ENCODE measurements around the gene ACTRT3. TPM values are rescaled to one million over a fixed set of nuclear protein-coding genes. Genes with fewer than 3 reads are reported as not detected.

ACTRT3 gene
- total RNA-seq, 2 donors from 2014 or later, result 0.30 to 1.4 TPM

DNA sequence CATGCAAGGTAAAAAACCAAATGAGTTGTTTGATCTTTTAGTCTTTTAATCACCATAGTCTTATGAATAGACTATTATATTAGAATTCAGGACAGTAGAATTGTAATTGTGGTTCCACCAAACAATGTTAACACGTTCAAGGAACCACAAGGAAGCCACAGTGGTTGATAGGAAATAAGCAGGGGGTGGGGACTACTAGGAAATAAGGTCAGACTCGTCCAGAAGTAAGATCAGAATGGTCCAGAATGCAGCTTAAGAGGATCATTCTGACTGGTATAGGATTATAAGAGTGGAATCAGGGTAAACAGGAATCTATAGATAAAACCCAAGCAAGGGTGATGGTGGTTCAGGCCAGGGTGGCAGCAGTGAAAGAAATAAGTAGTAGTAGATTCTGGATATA lies 11.4 kb upstream of the ACTRT3 start:
- Histone ChIP-seq H3K27me3 (no peaks in the 10 kb centered on the region), H3K4me3 (no peak overlapping the region), H3K9me3 (no peaks in the 10 kb centered on the region), H3K36me3 (peaks cover 77% of the 10 kb centered on the region), H3K4me1 (no peaks in the 10 kb centered on the region), H3K27ac (no peak overlapping the region)
- TF ChIP-seq, protein P1, sequence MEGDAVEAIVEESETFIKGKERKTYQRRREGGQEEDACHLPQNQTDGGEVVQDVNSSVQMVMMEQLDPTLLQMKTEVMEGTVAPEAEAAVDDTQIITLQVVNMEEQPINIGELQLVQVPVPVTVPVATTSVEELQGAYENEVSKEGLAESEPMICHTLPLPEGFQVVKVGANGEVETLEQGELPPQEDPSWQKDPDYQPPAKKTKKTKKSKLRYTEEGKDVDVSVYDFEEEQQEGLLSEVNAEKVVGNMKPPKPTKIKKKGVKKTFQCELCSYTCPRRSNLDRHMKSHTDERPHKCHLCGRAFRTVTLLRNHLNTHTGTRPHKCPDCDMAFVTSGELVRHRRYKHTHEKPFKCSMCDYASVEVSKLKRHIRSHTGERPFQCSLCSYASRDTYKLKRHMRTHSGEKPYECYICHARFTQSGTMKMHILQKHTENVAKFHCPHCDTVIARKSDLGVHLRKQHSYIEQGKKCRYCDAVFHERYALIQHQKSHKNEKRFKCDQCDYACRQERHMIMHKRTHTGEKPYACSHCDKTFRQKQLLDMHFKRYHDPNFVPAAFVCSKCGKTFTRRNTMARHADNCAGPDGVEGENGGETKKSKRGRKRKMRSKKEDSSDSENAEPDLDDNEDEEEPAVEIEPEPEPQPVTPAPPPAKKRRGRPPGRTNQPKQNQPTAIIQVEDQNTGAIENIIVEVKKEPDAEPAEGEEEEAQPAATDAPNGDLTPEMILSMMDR (IDR thresholded peaks at IDR 0.05), result no peak
- DNase-seq (ENCODE audit: low spot score), result no peak

- Histone ChIP-seq H3K27me3 (no peaks in the 10 kb centered on the region), H3K27ac (no peak overlapping the region), H3K36me3 (peaks cover 68% of the 10 kb centered on the region), H3K9me3 (no peaks in the 10 kb centered on the region), H3K4me1 (peaks cover 0 to 17% of the 10 kb centered on the region in 2 donors), H3K4me3 (no peak overlapping the region)
- DNase-seq (ENCODE audit: low spot score), result no peak
- TF ChIP-seq, protein P1 (IDR thresholded peaks at IDR 0.05), result no peak
These were observed 8.5 kb upstream of the ACTRT3 start for GRCh38 chr3:169777822-169778221.

GRCh38 chr3:169774186-169774585 lies 4.8 kb upstream of the ACTRT3 start:
- Histone ChIP-seq H3K27me3 (no peaks in the 10 kb centered on the region), H3K9me3 (no peaks in the 10 kb centered on the region), H3K36me3 (peaks cover 39% of the 10 kb centered on the region), H3K4me3 (peak overlapping the region in 1 of 2 donors; percentile 75), H3K4me1 (peaks cover 0 to 17% of the 10 kb centered on the region in 2 donors), H3K27ac (no peak overlapping the region)
- TF ChIP-seq, protein P1 (IDR thresholded peaks at IDR 0.05), result no peak
- DNase-seq (ENCODE audit: low spot score), result no peak

DNA sequence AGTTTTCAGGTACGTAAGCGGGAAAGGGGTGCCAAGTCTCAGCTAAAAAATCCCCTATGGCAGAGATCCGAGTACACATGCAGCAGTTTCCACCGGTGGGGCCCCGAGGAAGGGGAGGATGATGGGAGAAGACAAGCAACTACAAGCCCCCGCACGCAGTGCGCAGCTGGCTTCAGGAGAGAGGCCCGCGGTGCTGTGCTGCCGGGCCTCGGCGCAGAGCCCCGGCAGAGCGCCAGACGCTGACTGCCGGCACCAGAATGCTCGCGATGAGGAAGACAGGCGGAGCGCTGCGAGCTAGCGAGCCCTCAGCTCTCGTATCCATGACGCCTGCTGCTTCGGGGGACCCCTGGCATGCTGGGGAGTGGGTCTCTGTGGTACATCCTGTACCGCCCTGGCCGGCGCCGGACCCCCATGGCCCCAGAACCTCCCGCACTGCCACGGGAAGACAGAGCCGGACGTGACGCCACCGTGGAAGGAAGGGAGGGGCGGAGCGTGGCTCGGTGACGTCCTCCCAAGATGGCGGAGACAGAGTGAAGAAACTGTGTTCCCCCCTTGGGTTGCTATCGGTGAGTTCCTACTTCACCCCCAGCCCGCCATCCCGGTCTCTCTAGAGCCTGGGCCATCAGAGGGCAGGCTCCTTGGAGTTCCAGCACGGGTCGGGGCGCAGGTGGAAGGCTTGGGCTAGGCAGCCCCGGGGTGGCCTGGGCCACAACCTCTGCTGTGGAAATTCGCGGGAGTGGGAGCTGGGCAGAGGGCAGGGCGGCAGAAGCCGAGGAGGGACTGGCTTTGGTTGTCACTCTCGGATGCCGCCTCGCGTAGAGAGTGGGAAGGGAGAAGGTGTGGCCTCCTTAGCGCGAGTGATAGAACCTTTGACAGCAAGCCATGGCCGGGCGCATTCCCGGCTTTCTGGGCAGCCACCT lies 3.8 kb upstream of the ACTRT3 start, which contains the start of gene MYNN:
TSS of gene MYNN (plus strand) at position 500 of the 920 bp plus-strand sequence. CDS start 900 bp downstream, outside the sequence.
- H3K4me3 ChIP-seq, result peak within 1 kb of the TSS; percentile 75 to 97
- peak within 1 kb of the TSS; percentile 98 to 99 for H3K27ac ChIP-seq
- TF ChIP-seq, protein P1 (IDR thresholded peaks at IDR 0.05), result no peak
- H3K4me1 ChIP-seq, result peaks cover 0 to 17% of the 10 kb centered on the region in 2 donors
- no peaks in the 10 kb centered on the region for H3K27me3 ChIP-seq
- DNase-seq (ENCODE audit: low spot score), result peak; percentile 91
- peaks cover 31% of the 10 kb centered on the region for H3K36me3 ChIP-seq
- no peaks in the 10 kb centered on the region for H3K9me3 ChIP-seq

DNA sequence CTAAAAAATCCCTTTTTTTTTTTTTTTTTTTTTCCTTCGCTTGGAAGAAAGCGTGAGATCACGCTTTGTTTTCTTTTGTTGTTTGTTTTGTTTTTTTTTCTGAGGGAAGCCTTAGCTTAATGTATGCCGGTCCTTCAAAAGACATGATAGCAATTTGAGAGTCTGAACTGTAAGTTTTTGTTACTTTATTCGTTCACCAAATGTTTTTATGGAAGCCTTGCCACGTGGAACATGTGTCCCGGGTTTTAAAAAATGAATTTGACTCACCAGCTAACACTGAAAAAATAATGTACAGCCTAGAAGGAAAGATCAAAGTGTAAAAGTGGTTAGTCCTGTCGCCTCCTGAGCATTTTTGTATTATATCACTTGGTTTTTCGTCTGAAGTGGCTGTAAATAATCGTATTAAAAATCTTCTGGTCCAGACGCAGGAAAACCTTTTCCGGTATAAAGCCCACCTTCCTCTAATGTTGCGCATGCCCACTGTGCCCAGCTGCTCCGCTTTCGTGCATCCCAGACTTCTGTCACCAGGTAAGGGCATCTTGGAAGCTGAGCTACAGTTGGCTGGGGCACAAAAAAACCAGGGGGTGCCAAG lies 3.0 kb upstream of the ACTRT3 start:
- TF ChIP-seq, protein P1 (IDR thresholded peaks at IDR 0.05), result no peak
- peaks cover 27% of the 10 kb centered on the region for H3K36me3 ChIP-seq
- H3K4me1 ChIP-seq, result peaks cover 0 to 17% of the 10 kb centered on the region in 2 donors
- no peaks in the 10 kb centered on the region for H3K27me3 ChIP-seq
- no peaks in the 10 kb centered on the region for H3K9me3 ChIP-seq
- DNase-seq (ENCODE audit: low spot score), result peak; percentile 81
- peak overlapping the region; percentile 98 to 99 for H3K27ac ChIP-seq
- peak overlapping the region; percentile 75 to 97 for H3K4me3 ChIP-seq
